Panc1 (cell line): ENCODE results near the gene ADARB2. TPM values are rescaled to one million over a fixed set of nuclear protein-coding genes. Genes with fewer than 3 reads are reported as not detected.

Experiments used
- ATAC-seq: fragments of 200-7000 bp; cut with Tn5 transposase; 2 replicates; pipeline ENCODE4 v1.9.1; 2020; ENCODE audit warnings: mild to moderate bottlenecking, moderate library complexity
- BruUV-seq: library from RNA; stranded (reverse); fragments of 400-500 nt; replicated peaks from 2 replicates; lab custom pipeline; 2021; lab: Mats Ljungman, UMichigan
- CTCF ChIA-PET: fragments of 300-600 bp; sonication (Branson Sonifier 250); formaldehyde crosslinking; loops from one replicate; lab custom pipeline; 2022; ENCODE audit warnings: antibody characterized with exemption; lab: Charles Lee
- POLR2A ChIA-PET: fragments of 300-600 bp; sonication (Branson Sonifier 250); formaldehyde crosslinking; loops from one replicate; lab custom pipeline; 2022; ENCODE audit warnings: antibody characterized with exemption; lab: Charles Lee
- DNase-seq: peaks from one replicate; pipeline ENCODE4 v3.0.0-alpha.2; 2010; ENCODE audit warnings: low read depth, low spot score
- H3K27ac ChIP-seq: 2 replicates; pipeline ENCODE4 v1.5.1; 2011; ENCODE audit warnings: mild to moderate bottlenecking, low read length, inconsistent platforms
- H3K27me3 ChIP-seq: fragments of 200-500 bp; sonication (Bioruptor generic); 2 replicates; pipeline ENCODE4 v1.6.0; 2014; ENCODE audit warnings: low read length, inconsistent platforms; ENCODE audit not compliant: control insufficient read depth, insufficient read depth
- H3K36me3 ChIP-seq: fragments of 200-500 bp; sonication (Bioruptor generic); 2 replicates; pipeline ENCODE4 v1.5.1; 2014; ENCODE audit warnings: inconsistent platforms, mild to moderate bottlenecking, low read length, moderate library complexity; ENCODE audit not compliant: control insufficient read depth, insufficient read depth
- H3K4me1 ChIP-seq: 2 replicates; pipeline ENCODE4 v1.5.1; 2011; ENCODE audit warnings: inconsistent platforms, mild to moderate bottlenecking, low read length, moderate library complexity; ENCODE audit not compliant: control insufficient read depth, insufficient read depth
- H3K4me3 ChIP-seq, 2 experiments: 2 replicates each; pipeline ENCODE4 v1.5.1; 2011 to 2012; ENCODE audit warnings: low read depth in 2 of 2, low read length in 2 of 2, mild to moderate bottlenecking in 2 of 2, inconsistent platforms in 1 of 2, moderate library complexity in 1 of 2
- H3K9me3 ChIP-seq: fragments of 200-500 bp; sonication (Bioruptor generic); 2 replicates; pipeline ENCODE4 v1.5.1; 2014; ENCODE audit warnings: low read depth, mild to moderate bottlenecking, inconsistent platforms, low read length, moderate library complexity; ENCODE audit not compliant: control insufficient read depth, insufficient read depth
- CTCF ChIP-seq: fragments of 450-650 bp; IDR thresholded peaks from 2 replicates; pipeline ENCODE4 v1.5.1; 2017; ENCODE audit warnings: mild to moderate bottlenecking
- POLR2AphosphoS5 ChIP-seq: IDR thresholded peaks from 2 replicates; pipeline ENCODE4 v1.6.1; 2012; ENCODE audit warnings: mild to moderate bottlenecking, low read depth, low read length, moderate library complexity
- SIN3A ChIP-seq: IDR thresholded peaks from 2 replicates; pipeline ENCODE4 v1.6.1; 2012; ENCODE audit warnings: low read depth, mild to moderate bottlenecking, low read length, moderate library complexity, borderline replicate concordance; ENCODE audit not compliant: insufficient read depth
- TCF7L2 ChIP-seq: IDR thresholded peaks from 2 replicates; pipeline ENCODE4 v1.6.1; 2011; ENCODE audit warnings: mild to moderate bottlenecking, low read depth, low read length, inconsistent platforms
- in situ Hi-C: cut with HindIII; loops from 2 replicates; pipeline ENCODE4 v1.10.0; 2016; ENCODE audit warnings: low sequenced_read_pairs, low pct_unique_long_range_greater_than_20kb
- intact Hi-C: fragments of 100-400 bp; cut with micrococcal nuclease; formaldehyde crosslinking; loops from one replicate; pipeline ENCODE4 v1.10.0; 2022; ENCODE audit not compliant: unreplicated experiment
- total RNA-seq: library from RNA; stranded (reverse); gene quantifications from one replicate; pipeline ENCODE4 v1.2.1, GENCODE V29; 2021; ENCODE audit not compliant: unreplicated experiment
- TF ChIP-seq, protein P1 (sequence below), 2 experiments: IDR thresholded peaks; 2 replicates each; pipeline ENCODE4 v1.6.1; 2011 to 2012; ENCODE audit warnings: low read depth in 2 of 2, control low read depth in 1 of 2, low read length in 1 of 2, mild to moderate bottlenecking in 1 of 2, moderate library complexity in 1 of 2; ENCODE audit not compliant: insufficient read depth in 1 of 2

ADARB2 gene
- total RNA-seq, 1 experiment from 2014 or later: 0.31 TPM

GRCh38 chr10:1492641-1493040, 244.7 kb downstream of the ADARB2 start:
- H3K4me1 ChIP-seq: no peaks in the 10 kb centered on the region
- ChIA-PET POLR2A (no interaction called here), CTCF (no interaction called here)
- no peak overlapping the region for H3K4me3 ChIP-seq
- no peaks in the 10 kb centered on the region for H3K27me3 ChIP-seq
- in situ Hi-C loops: no loop called here
- no TSS peak for BruUV-seq
- no peaks in the 10 kb centered on the region for H3K36me3 ChIP-seq
- intact Hi-C loops: no loop called here
- ATAC-seq (no peak), DNase-seq (no peak)
- TF ChIP-seq SIN3A: no peak
- TF ChIP-seq, protein P1, sequence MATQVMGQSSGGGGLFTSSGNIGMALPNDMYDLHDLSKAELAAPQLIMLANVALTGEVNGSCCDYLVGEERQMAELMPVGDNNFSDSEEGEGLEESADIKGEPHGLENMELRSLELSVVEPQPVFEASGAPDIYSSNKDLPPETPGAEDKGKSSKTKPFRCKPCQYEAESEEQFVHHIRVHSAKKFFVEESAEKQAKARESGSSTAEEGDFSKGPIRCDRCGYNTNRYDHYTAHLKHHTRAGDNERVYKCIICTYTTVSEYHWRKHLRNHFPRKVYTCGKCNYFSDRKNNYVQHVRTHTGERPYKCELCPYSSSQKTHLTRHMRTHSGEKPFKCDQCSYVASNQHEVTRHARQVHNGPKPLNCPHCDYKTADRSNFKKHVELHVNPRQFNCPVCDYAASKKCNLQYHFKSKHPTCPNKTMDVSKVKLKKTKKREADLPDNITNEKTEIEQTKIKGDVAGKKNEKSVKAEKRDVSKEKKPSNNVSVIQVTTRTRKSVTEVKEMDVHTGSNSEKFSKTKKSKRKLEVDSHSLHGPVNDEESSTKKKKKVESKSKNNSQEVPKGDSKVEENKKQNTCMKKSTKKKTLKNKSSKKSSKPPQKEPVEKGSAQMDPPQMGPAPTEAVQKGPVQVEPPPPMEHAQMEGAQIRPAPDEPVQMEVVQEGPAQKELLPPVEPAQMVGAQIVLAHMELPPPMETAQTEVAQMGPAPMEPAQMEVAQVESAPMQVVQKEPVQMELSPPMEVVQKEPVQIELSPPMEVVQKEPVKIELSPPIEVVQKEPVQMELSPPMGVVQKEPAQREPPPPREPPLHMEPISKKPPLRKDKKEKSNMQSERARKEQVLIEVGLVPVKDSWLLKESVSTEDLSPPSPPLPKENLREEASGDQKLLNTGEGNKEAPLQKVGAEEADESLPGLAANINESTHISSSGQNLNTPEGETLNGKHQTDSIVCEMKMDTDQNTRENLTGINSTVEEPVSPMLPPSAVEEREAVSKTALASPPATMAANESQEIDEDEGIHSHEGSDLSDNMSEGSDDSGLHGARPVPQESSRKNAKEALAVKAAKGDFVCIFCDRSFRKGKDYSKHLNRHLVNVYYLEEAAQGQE (IDR thresholded peaks at IDR 0.05; ENCODE audit: insufficient read depth in 1 of 2, low read depth in 2 of 2, low read length in 1 of 2): no peak
- no peak for TF ChIP-seq TCF7L2
- TF ChIP-seq CTCF: no peak
- TF ChIP-seq POLR2AphosphoS5: no peak
- H3K9me3 ChIP-seq: no peaks in the 10 kb centered on the region
- H3K27ac ChIP-seq: no peak overlapping the region

DNA sequence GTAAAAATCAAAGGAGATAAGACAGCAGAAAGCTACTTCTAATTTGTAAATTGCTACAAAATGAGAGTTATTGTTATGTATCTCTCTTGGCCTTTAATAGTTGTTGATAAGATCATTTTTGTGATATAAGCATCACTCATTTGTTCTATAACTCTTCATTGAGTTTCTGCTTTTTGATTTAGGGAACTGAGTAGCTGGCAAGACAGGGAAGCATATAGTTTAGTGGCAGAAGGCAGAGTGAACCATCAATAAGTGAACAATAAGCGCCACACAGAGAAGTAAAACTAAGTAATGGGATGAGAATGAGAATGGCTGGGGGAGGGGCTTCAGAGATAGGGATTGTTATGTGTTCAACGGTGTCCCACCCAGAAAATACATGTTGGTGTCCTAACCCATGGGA, 245.4 kb downstream of the ADARB2 start:
- intact Hi-C loops (no loop called here), in situ Hi-C loops (no loop called here)
- CTCF ChIA-PET: no interaction called here
- ATAC-seq (no peak), DNase-seq (no peak)
- H3K4me1 ChIP-seq: no peaks in the 10 kb centered on the region
- no peak for TF ChIP-seq POLR2AphosphoS5
- POLR2A ChIA-PET: no interaction called here
- H3K27ac ChIP-seq: no peak overlapping the region
- H3K36me3 ChIP-seq: no peaks in the 10 kb centered on the region
- no peaks in the 10 kb centered on the region for H3K27me3 ChIP-seq
- H3K9me3 ChIP-seq: no peaks in the 10 kb centered on the region
- H3K4me3 ChIP-seq: no peak overlapping the region
- no TSS peak for BruUV-seq

- TF ChIP-seq, protein P1 (IDR thresholded peaks at IDR 0.05; ENCODE audit: insufficient read depth in 1 of 2, low read depth in 2 of 2, low read length in 1 of 2): no peak
- TF ChIP-seq TCF7L2 (no peak), POLR2AphosphoS5 (no peak), SIN3A (no peak), CTCF (no peak)
- CTCF ChIA-PET: no interaction called here
- intact Hi-C loops: no loop called here
Measured at GRCh38 chr10:1489801-1490200, 247.5 kb downstream of the ADARB2 start.

More at GRCh38 chr10:1489801-1490200, 247.5 kb downstream of the ADARB2 start:
- DNase-seq (no peak), ATAC-seq (no peak)
- H3K4me3 ChIP-seq: no peak overlapping the region
- in situ Hi-C loops: no loop called here
- BruUV-seq: no TSS peak
- H3K36me3 ChIP-seq: no peaks in the 10 kb centered on the region
- H3K27me3 ChIP-seq: no peaks in the 10 kb centered on the region
- no peaks in the 10 kb centered on the region for H3K9me3 ChIP-seq
- no peaks in the 10 kb centered on the region for H3K4me1 ChIP-seq
- no peak overlapping the region for H3K27ac ChIP-seq
- POLR2A ChIA-PET: no interaction called here
